Stomach smooth muscle (tissue), 2 donors: ENCODE results near the gene KCP.
A peak's percentile ranks its signal among the peaks of the same experiment; 100 is the strongest.
"Not testable (repeated sequence)": the region's sequence is repeated elsewhere in the genome, so short reads cannot be mapped to it uniquely, and the experiment has no call there.

Source experiments
- H3K27ac ChIP-seq: one replicate; pipeline ENCODE4 v1.7.0; 2013; ENCODE audit warnings: mild to moderate bottlenecking, low read length, inconsistent platforms
- H3K27me3 ChIP-seq, 2 donors: one replicate each; pipeline ENCODE4 v1.7.0; 2013; ENCODE audit warnings: low read length in 2 of 2; ENCODE audit not compliant: insufficient read depth in 2 of 2, control insufficient read depth in 1 of 2
- H3K36me3 ChIP-seq, 2 donors: one replicate each; pipeline ENCODE4 v1.7.0; 2013; ENCODE audit warnings: low read length in 2 of 2; ENCODE audit not compliant: control insufficient read depth in 2 of 2, insufficient read depth in 2 of 2
- H3K4me1 ChIP-seq: one replicate; pipeline ENCODE4 v1.7.0; 2013; ENCODE audit warnings: low read length; ENCODE audit not compliant: control insufficient read depth, insufficient read depth
- H3K4me3 ChIP-seq, 2 donors: one replicate each; pipeline ENCODE4 v1.7.0; 2013; ENCODE audit warnings: low read length in 2 of 2
- H3K9ac ChIP-seq, 2 donors: one replicate each; pipeline ENCODE4 v1.7.0; 2013; ENCODE audit warnings: low read length in 2 of 2, mild to moderate bottlenecking in 1 of 2
- H3K9me3 ChIP-seq, 2 donors: one replicate each; pipeline ENCODE4 v1.7.0; 2013; ENCODE audit warnings: low read length in 2 of 2; ENCODE audit not compliant: control insufficient read depth in 2 of 2
- donor health status: healthy.
- donor health status: Pancreatic carcinoma.

Gene KCP

DNA sequence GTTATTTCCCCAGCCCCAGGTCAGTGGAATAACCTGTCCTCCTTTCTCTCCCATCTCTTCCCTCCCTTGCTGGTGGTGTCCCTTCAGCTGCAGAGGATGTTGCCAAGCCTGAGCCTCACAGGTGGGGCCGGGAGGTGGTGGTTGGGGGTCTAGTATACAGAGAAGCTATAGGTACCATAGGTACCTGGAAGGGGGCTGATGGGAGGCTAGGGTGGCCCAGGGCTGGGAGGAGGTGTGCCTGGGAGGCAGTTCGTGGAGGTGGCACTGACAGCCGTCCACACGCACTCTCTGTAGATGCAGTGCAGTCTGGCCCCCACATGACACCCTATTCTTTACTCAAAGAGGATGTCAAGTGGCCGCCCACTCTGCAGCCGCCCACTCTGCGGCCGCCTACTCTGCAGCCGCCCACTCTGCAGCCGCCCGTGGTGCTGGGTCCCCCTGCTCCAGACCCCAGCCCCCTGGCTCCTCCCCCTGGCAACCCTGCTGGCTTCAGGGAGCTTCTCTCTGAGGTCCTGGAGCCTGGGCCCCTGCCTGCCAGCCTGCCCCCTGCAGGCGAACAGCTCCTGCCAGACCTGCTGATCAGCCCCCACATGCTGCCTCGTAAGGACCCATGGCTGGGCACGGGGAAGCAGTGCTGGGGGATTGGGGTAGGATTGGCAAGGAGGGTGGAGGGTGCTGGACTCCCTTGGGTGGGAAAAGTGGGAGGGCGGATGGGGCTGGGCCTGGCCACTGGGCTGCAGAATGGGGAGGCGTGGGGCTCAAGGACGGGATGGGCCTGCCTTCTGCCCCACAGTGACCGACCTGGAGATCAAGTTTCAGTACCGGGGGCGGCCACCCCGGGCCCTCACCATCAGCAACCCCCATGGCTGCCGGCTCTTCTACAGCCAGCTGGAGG lies 36.7 kb upstream of the KCP start:
- H3K9ac ChIP-seq = no peak overlapping the region
- H3K4me3 ChIP-seq = no peak overlapping the region
- peaks cover 0 to 2% of the 10 kb centered on the region in 2 donors for H3K27me3 ChIP-seq
- H3K27ac ChIP-seq = no peak overlapping the region
- H3K36me3 ChIP-seq = peaks cover 0 to 3% of the 10 kb centered on the region in 2 donors
- no peaks in the 10 kb centered on the region for H3K9me3 ChIP-seq
- no peaks in the 10 kb centered on the region for H3K4me1 ChIP-seq

DNA sequence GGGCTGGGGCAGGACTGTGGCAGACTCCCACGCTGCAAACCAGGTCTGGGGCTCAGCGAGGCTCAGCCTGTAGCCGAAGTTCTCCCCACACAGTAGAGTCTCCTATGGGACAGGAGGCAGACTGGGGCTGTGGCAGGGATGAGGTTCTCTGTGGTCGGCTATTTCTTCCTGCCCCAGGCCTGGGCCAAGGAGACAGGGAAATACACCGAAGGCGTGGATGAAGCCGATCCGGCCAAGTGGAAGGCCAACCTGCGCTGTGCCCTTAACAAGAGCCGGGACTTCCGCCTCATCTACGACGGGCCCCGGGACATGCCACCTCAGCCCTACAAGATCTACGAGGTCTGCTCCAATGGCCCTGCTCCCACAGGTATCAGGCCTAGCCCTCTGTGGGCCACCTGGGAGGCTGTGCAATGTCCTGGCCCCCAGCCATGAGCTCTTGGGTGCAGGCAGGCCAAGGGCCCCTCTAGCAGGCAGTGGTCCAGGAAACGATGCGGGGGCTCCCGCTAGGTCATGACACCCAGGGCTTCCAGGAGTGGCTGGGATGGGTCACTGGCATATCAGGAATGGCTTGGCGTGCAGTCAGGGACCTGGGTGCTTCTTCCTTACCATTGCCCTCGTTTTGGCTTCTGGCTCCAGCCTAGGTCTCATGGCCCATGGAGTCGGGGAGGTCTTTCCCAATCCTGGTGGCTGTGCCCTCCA lies 35.3 kb upstream of the KCP start:
- Histone ChIP-seq H3K9ac (no peak overlapping the region), H3K36me3 (no peaks in the 10 kb centered on the region), H3K27ac (no peak overlapping the region), H3K27me3 (peaks cover 0 to 2% of the 10 kb centered on the region in 2 donors), H3K4me1 (no peaks in the 10 kb centered on the region), H3K4me3 (no peak overlapping the region), H3K9me3 (no peaks in the 10 kb centered on the region)

DNA sequence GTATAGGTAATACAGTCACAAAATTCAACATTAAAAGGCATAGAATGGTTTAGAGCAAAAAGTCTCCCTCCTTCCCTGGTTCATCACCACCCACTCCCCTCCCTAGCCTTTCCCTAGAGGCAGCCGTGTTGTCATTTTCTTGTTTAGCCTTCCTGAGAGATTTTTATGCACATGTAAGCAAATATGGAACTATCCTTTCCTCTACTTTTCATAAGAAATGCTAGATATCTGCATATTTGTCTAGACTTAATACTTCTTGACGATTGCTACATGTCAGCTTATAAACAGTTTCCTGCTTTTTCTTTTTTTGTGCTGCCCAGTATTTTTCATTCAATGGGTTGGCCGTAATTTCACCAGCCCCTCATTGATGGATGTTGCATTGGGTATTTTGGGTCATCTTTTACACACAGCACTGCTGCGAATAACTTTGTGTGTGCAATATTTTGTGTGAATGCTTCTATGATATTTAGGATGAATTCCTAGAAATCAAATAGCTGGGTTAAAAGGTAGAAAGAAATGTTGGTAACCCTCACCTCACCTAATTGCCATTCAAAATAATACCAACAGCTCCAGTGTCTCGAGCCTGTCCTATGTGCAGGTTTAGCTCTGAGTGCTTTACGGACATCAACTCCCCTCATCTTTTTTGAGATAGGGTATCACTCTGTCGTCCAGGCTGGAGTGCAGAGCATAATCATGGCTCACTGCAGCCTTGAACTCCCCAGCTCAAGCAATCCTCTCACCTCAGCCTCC lies 34.2 kb upstream of the KCP start:
- no peaks in the 10 kb centered on the region for H3K9me3 ChIP-seq
- H3K4me1 ChIP-seq = no peaks in the 10 kb centered on the region
- no peaks in the 10 kb centered on the region for H3K36me3 ChIP-seq
- H3K4me3 ChIP-seq = no peak overlapping the region
- no peak overlapping the region for H3K27ac ChIP-seq
- no peak overlapping the region for H3K9ac ChIP-seq
- H3K27me3 ChIP-seq = peaks cover 2 to 4% of the 10 kb centered on the region in 2 donors

DNA sequence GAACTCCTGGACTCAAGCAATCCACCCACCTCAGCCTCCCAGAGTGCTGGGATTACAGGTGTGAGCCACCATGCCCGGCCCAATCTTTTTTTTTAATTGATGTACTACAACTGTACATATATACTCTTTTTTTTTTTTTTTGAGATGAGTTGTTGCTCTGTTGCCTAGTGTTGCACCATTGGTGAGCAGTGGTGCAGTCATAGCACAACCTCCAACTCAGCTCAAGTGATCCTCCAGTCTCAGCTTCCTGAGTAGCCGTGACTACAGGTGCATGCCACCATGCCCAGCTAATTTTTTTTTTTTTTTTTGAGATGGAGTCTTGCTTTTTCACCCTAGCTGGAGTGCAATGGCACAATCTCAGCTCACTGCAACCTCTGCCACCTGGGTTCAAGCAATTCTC lies 32.7 kb upstream of the KCP start:
- H3K9me3 ChIP-seq, H3K27ac ChIP-seq, H3K36me3 ChIP-seq, H3K9ac ChIP-seq, H3K4me1 ChIP-seq, H3K4me3 ChIP-seq: not testable (repeated sequence)
- H3K27me3 ChIP-seq = peaks cover 8 to 16% of the 10 kb centered on the region in 2 donors

DNA sequence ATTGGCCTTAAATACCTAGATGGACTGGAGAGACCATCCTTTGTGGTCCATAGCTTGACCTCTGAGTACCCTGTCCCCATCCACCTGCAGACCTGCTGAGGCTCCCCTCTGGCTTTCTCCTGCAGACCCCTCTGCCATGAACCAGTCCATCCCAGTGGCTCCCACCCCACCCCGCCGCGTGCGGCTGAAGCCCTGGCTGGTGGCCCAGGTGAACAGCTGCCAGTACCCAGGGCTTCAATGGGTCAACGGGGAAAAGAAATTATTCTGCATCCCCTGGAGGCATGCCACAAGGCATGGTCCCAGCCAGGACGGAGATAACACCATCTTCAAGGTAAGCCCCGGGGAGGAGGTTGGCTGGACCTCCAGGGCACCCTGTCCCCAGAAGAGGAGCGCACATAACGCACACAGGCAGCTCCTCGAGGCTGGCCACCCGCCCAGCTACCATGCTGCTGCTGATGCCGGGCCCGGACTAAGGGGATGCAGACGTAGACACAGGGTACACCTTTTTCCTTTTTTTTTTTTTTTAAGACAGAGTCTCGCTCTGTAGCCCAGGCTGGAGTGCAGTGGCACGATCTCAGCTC lies 31.5 kb upstream of the KCP start:
- Histone ChIP-seq H3K27ac (no peak overlapping the region), H3K36me3 (no peaks in the 10 kb centered on the region), H3K9ac (no peak overlapping the region), H3K4me3 (no peak overlapping the region), H3K9me3 (no peaks in the 10 kb centered on the region), H3K4me1 (peaks cover 9% of the 10 kb centered on the region), H3K27me3 (peaks cover 13 to 24% of the 10 kb centered on the region in 2 donors)

DNA sequence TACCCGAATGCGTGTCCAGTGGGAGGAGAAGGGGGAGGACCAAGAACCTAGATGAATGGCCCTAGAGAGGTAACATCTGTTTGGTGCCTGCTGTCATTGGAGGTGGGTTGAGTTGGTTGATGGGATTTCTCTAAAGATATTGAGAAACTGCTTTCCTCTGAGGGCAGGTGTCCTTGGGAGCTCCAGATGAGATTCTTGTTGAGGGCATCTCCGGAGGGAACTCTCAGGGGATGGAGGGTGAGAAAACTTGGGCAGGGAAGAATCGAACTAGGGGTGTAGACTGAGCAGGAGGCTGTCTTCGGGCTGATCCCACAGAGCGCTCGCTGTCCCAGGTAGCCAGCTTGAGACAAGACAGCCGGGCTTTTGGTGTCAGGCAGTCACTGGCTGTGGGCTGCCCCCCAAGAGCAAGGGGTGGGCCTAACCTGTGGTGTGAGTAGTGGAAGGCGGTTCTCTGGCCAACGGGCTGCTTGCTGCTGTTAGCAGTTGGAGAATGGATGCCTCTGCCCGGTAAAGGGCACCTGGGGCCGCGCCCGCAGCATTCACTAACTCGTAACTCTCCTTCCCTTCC lies 30.9 kb upstream of the KCP start:
- Histone ChIP-seq H3K4me1 (peaks cover 9% of the 10 kb centered on the region), H3K27ac (no peak overlapping the region), H3K4me3 (no peak overlapping the region), H3K36me3 (no peaks in the 10 kb centered on the region), H3K9me3 (no peaks in the 10 kb centered on the region), H3K27me3 (peaks cover 15 to 27% of the 10 kb centered on the region in 2 donors), H3K9ac (no peak overlapping the region)

DNA sequence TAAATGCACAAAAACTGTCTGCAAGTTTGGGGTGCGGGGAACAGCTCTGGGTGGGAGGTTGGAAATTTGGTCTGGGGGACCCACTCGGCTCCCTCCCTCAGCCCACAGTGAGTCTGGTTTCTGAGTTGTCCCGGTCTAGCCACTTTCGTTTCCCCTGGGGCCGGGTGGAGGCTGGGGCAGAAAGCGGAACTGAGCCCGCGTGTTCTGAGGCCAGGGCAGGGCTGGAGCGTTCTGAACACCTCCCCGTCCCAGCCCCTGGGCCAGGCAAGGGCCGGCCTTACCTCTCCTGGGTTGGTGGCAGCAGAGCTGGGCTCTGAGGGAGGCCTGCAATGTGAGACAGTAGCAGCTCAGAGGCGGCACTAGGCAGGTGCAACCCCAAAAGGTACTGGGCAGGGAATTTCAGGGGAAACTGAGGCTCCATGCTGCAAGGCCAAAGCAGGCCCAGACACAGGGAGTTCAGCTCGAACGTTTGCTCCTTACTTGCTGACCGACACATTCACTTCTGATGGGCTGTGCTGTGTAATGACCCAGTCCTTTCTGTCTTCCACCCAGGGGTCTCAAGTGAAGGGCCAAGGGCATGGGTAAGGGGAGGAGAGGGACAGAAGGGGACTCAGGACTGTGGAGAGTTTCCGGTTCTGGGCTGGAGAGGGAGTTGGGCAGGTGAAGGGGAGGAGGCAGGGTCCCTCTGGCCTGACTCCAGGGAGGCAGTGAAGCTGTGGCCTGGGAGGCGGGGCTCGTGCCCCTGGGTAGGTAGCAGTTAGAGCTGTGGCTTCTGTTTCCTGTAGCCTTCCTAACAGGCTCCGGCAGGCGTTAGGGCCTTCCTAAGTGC lies 30.2 kb upstream of the KCP start:
- H3K9ac ChIP-seq = no peak overlapping the region
- no peak overlapping the region for H3K27ac ChIP-seq
- H3K9me3 ChIP-seq = no peaks in the 10 kb centered on the region
- no peaks in the 10 kb centered on the region for H3K36me3 ChIP-seq
- H3K4me3 ChIP-seq = peak overlapping the region in 1 of 2 donors; percentile 44
- H3K27me3 ChIP-seq = peaks cover 15 to 27% of the 10 kb centered on the region in 2 donors
- H3K4me1 ChIP-seq = peaks cover 9% of the 10 kb centered on the region

DNA sequence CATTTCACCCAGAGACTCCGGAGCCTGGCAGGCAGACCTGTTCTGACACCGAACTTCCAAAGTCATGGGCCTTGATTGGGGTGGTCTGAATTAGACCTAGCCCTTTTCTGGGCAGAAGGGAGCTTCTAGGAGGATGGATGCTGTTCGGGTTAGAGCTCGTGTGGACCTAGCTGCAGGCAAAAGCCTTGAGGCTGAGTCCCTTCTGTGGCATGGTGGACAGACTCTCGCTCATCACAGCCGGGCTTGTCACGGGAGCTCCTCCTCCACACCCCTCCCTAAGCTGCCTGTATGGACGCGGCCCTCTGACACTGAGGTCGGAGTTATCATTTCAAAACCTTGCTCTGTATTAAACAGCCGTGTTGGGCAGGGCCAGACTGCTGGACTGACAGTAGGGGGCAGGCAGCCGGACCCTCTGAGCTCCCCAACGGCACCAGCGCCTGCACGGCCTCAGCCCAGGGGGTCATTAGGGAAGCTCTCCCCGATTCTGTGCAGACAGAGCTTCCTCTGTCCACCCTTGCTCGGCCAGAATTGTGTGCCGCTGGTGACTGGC lies 29.4 kb upstream of the KCP start:
- H3K36me3 ChIP-seq = no peaks in the 10 kb centered on the region
- H3K4me3 ChIP-seq = no peak overlapping the region
- no peak overlapping the region for H3K27ac ChIP-seq
- peaks cover 17 to 30% of the 10 kb centered on the region in 2 donors for H3K27me3 ChIP-seq
- no peaks in the 10 kb centered on the region for H3K9me3 ChIP-seq
- H3K4me1 ChIP-seq = peaks cover 9% of the 10 kb centered on the region
- no peak overlapping the region for H3K9ac ChIP-seq

DNA sequence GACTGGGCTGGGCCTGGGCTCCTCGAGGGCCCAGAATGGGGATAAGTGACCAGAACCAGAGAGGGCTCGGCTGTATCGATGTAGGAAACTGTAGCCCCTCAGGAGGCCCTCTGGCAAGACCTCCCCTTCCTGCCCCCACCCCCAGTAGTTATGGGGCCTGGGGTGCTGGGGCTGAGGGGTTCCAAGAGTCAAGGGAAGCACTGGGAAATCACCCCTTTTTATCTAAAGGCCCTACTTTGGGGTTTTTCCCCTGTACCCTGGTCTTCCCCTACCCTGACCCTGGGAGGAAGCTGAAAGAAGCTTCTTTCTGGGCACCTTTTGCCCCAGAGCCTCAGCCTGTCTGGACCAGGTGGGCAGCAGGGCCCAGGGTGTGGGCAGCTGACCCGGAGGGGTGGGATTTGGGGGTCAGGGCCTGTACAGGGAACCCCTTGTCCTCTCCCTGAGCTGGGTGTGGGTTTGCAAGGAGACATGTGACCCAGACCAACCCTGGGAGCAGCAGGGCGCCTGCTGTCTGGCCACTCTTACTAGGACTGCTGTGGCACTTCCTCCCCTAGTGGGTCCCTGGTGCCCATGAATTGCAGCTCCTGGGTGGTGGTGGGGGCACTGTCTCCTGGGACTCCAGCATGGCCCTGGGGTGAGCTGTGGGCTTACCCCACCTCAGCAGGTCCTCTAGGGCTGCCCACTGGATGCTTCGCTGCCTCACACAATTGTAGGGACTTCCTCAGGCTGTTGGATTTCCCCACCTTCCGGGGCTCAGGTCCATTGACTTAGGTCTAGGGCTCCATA lies 28.8 kb upstream of the KCP start:
- Histone ChIP-seq H3K9ac (no peak overlapping the region), H3K9me3 (no peaks in the 10 kb centered on the region), H3K36me3 (no peaks in the 10 kb centered on the region), H3K4me1 (peaks cover 9% of the 10 kb centered on the region), H3K4me3 (no peak overlapping the region), H3K27ac (no peak overlapping the region), H3K27me3 (peaks cover 17 to 32% of the 10 kb centered on the region in 2 donors)
